Inferior parietal cortex (tissue), 1 donor: ENCODE results near the gene MYADM.
A peak's percentile ranks its signal among the peaks of the same experiment; 100 is the strongest.
"Not testable (repeated sequence)": the region's sequence is repeated elsewhere in the genome, so short reads cannot be mapped to it uniquely, and the experiment has no call there.

Source experiments
- DNase-seq: peaks from one replicate; pipeline ENCODE4 v3.0.0-alpha.2; 2016; ENCODE audit errors: extremely low spot score

MYADM gene

GRCh38 chr19:53868892-53869804 lies 1.5 kb downstream of the MYADM start:
- DNase-seq, result no peak

- DNase-seq, result not testable (repeated sequence)
These were observed 2.3 kb downstream of the MYADM start for GRCh38 chr19:53869805-53870484.

GRCh38 chr19:53870485-53870844 lies 2.8 kb downstream of the MYADM start:
- no peak for DNase-seq

GRCh38 chr19:53871454-53871853 lies 3.8 kb downstream of the MYADM start:
- no peak for DNase-seq

DNA sequence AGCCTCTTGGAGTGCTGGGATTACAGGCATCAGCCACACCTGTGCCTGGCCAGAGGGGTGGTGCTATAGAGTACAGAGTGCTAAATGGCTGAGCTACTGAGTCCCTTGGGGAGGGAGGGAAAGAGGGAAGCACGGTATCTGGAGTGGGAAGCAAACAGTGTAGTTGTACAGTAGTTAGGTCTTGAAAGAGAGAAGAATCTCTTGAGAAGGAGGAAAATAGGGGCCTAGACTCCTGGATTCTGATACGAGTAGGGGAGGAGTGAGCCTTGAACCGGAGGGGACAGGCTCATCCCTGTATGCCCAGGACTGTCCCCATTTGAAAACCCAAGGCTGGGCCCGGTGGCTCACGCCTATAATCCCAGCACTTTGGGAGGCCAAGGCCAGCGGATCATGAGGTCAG lies 5.1 kb downstream of the MYADM start:
- no peak for DNase-seq

DNA sequence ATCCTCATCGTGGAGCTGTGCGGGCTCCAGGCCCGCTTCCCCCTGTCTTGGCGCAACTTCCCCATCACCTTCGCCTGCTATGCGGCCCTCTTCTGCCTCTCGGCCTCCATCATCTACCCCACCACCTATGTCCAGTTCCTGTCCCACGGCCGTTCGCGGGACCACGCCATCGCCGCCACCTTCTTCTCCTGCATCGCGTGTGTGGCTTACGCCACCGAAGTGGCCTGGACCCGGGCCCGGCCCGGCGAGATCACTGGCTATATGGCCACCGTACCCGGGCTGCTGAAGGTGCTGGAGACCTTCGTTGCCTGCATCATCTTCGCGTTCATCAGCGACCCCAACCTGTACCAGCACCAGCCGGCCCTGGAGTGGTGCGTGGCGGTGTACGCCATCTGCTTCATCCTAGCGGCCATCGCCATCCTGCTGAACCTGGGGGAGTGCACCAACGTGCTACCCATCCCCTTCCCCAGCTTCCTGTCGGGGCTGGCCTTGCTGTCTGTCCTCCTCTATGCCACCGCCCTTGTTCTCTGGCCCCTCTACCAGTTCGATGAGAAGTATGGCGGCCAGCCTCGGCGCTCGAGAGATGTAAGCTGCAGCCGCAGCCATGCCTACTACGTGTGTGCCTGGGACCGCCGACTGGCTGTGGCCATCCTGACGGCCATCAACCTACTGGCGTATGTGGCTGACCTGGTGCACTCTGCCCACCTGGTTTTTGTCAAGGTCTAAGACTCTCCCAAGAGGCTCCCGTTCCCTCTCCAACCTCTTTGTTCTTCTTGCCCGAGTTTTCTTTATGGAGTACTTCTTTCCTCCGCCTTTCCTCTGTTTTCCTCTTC lies 6.3 kb downstream of the MYADM start:
- no peak for DNase-seq

GRCh38 chr19:53874606-53874990 lies 6.9 kb downstream of the MYADM start:
- no peak for DNase-seq

- DNase-seq, result no peak
These were observed 8.1 kb downstream of the MYADM start for GRCh38 chr19:53875602-53876325.

DNA sequence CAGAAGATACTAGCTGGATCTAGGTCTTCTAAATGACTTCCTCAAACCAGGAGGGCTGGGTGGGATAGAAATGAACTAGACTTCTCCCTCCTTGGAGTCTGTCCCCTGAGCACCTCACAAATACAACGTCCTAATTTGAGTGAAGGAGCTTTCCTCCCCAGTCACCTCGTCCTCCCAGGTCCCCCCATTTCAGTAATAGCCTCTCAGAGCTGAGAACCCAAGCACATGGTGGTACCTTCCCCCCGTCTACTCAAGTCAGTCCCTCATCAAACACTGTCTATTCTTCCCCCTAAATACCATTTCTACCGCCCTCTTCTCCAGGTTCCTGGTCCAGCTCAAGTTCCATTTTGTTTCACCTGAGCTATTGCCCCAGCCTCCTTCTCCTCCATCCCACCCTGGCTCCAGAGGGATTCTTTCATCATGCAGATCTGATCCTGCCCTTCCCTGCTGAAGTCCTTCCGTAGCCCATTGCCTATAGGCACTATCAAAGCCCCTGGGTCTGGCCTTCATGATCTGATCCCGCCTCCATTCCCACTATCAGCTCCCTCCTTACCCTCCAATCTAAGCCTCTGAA lies 9.1 kb downstream of the MYADM start:
- no peak for DNase-seq

- DNase-seq, result no peak
These were observed 9.7 kb downstream of the MYADM start for GRCh38 chr19:53877361-53877766.

- no peak for DNase-seq
These were observed 11.1 kb downstream of the MYADM start for GRCh38 chr19:53878776-53879139.

DNA sequence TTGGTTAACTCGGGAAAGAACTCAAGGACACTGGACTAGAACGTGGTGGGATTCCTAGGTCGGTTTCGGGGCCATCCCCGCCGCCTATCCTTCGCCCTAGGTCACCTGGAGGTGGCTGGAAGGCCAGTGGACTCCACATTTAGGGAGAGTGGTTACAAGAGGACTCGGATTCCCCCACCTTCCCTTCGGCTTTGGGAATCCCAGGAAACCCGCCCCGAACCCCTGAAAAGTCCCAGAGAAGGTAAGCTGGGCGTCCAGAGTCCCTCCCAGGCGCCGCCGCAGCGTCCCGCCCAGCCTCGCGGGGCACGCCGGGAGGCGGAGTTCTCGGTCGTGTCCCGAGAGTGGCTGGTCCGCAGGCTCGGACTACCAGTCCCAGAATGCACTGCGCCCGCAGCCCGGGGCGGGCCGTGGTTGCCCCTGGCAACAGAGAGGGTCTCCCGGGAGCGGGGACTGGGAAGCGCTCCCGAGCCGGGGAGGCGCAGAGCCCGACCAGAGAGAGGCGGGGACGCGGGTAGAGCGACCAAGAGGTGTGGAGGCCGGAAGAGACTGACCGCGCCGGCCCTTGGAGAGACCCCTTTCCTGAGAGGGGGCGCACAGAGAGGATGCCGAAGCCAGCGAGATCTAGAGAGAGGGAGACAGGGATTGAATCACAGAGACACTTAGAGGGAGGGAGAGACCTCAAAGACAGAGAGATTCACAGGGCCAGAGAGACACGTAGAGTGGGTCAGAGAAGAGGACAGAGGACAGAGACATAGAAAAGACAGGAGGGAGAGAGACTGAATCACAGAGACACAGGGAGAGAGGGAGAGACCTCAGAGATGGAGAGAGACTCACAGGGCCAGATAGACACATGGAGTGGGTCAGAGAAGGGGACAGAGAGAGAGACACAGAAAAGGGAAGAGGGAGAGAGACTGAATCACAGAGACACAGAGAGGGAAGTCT lies 11.7 kb downstream of the MYADM start:
- DNase-seq, result peak; percentile 92

GRCh38 chr19:53880711-53881481 lies 13.2 kb downstream of the MYADM start:
- no peak for DNase-seq

GRCh38 chr19:53881482-53882390 lies 14.1 kb downstream of the MYADM start, which contains the start of gene PRKCG:
Gene PRKCG (plus strand): TSS chr19:53882197. CDS start chr19:53882495, 298 bp downstream.
- DNase-seq, result no peak

DNA sequence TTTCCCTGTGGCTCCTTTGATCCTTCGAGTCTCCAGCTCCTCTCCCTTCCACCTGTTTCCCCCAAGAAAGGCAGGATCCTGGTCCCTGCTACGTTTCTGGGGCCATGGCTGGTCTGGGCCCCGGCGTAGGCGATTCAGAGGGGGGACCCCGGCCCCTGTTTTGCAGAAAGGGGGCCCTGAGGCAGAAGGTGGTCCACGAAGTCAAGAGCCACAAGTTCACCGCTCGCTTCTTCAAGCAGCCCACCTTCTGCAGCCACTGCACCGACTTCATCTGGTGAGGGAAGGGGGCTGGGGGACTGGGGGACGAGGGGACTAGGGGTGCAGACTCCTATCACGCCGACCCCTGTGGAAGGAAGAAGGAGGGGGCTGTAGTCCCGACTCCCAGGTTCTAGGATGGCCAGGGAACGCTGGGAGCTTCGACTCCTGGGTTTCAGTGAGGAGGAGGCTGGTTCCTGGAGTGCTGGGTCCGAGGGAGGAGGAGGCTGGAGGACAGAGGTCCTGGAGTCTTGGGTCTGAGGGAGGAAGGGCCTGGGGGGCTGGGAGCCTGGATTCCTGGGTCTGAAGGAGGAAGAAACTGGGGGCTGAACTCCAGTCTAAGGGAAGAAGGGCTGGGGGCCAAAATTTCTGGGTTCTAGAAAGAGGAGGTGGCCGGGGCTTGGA lies 14.8 kb downstream of the MYADM start:
- no peak for DNase-seq

- DNase-seq, result no peak
These were observed 15.6 kb downstream of the MYADM start for GRCh38 chr19:53883231-53883661.

DNA sequence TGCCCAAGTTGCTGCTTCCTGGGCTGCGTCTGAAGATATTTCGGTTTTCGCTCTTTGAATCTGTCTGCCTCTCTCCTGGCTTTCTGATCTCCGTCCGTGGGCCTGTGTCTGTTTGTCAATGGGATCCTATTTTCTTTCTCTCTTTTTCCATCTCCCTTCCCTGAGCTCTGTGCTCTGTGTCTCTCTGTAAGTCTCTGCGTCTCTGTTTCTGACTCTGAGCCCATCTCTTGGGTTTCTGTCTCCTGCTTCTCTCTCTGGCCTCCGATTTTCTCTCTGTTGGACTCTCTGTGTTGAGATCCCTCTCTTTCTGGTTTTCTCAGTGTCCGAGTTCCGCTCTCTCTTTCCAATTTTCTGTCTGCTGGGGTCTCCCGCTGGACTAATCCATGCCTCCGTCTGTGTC lies 16.1 kb downstream of the MYADM start:
- no peak for DNase-seq

GRCh38 chr19:53884256-53884655 lies 16.6 kb downstream of the MYADM start:
- DNase-seq, result no peak
